ENCODE results near the gene RPTOR.

RPTOR gene

DNA sequence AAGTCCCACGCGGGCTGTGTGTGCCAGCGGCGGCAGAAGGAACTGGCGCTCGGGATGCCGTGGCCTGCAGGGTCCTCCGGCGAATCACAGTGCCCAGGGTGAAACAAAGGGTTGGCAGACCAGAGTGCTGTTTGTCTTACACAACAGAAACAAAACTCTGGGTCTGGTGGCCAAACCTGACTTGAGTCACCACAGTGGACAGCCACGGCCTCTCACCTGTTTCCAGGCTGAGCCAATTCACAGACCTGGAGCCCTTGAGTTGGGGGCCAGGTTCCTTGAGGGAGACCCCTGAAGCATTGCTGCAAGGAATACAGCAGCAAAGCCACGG lies 444.9 kb downstream of the RPTOR start:
- DNase-seq = no peak

DNA sequence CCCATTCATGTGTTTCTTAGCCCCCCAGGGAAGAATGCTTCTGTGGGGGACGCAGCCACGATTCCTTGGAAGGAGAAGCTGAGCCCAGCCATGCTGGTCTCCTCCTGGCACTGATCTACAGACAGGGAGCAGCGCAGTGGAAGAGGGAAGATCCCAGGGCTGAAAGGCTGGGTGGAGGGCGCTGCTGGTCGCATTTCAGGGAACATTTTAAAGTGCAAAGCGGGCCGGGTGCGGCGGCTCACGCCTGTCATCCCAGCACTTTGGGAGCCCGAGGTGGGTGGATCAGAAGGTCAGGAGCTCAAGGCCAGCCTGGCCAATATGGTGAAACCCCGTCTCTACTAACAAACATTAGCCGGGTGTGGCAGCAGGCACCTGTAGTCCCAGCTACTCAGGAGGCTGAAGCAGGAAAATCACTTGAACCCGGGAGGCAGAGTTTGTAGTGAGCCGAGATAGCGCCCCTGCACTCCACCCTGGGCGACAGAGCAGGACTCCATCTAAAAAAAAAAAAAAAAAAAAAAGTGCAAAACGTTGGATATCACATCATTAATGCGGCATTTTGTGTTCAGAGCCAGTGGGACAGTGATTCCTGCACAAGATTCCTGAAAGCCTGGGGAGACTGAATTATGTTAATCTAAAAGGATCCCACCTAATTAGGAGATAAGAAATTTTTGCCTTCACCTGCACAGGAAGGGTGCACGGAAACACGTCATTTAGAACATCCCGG lies 446.4 kb downstream of the RPTOR start:
- DNase-seq = no peak

DNA sequence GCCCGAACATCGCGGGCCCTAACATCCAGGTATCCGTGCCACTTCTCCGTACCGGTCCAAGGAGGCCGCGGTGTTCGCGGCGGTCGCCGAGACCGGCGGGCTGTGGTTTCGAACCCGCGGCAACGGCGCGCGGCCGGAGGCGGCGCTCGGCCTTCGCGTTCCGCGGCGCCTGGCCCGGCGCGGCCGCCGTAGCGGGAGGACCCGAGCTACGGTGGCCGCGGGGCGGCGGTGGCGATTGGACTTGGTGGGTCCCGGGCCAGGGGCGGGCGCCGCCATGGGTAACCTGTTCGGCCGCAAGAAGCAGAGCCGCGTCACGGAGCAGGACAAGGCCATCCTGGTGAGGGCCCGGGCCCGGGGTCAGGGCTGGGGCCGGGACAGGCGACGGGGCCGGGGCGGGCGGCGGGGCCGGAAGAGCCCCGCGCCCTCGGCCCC lies 447.0 kb downstream of the RPTOR start, which contains the start of gene CHMP6:
Gene CHMP6 (plus strand): TSS at position 197 of the 432 bp plus-strand sequence. CDS start 78 bp downstream, at position 275.
- DNase-seq = peak; percentile 47 to 88 (median 61)

DNA sequence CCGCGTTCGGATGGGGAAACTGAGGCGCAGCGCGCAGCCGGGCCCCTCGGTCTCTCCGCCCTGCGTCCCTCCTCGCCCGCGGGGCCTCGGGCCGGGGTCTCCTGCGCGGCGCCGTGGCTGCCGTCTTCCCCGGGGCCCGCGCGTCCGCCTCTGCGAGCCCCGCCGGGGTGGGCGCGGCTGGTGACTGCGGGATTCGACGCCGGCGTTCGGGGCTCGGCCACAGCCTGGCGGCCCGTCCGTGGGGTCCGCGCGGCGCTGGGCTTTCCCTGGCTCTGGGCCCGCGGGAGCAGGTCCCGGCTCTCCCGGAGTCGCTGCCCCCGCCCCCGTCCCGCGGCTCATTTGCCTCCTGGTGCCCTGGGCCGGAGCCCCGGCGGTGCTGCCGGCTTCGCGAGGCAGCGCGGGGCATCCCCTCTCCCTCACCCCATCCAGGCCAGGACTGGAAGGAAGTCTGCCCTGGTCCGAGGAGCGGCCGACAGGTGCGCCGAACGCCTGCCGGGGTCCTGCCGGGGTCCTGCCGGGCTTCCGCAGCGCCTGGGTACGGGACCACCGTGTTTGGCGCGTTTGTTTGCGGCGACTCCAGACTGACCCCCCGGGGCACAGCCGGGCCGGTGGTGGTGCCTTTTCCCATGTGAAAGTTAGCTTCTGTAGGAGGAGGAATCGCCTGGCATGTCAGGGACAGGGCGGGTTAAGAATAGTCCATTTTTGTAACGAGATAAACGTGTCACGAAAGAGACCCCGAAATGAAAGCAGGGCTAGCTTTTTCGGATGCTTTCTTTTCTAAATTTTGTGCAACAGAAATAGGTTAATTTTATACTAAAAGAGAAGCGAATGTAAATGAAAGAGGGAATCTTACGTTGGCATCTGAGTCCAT lies 447.7 kb downstream of the RPTOR start:
- peak in 1 of 5 experiments; percentile 38 for DNase-seq

DNA sequence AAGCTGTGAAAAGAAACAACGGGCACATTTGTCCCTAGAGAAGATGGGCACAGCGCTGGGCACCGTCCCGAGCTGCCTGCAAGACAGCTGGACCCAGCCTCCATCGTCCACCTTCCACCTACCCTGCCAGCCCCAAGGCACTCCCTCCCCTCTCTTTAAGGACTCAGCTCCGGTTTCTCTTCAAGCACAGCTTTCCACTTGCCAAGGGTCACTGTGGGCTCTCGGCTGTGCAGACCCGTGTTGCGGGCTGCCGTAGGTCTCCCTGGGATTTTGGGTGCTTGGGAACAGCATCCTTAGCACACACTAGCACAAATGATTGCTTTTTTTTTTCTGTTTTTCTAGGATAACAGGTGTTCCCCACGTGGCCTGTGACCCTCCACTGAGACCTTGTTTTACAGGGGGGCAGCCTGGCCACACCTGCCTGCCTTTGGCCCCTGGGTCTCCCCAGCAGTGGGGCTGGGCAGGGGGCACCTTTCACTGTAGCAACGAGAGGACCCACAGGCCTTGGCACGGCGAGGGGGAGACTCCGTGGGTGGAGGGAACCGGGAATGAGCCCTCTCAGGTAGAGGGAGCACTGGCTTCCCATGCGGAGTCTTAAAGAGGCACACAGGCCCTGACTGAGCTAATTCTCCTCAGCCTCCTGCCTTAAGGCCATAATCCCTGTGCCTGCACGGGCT lies 448.4 kb downstream of the RPTOR start:
- DNase-seq = no peak

DNA sequence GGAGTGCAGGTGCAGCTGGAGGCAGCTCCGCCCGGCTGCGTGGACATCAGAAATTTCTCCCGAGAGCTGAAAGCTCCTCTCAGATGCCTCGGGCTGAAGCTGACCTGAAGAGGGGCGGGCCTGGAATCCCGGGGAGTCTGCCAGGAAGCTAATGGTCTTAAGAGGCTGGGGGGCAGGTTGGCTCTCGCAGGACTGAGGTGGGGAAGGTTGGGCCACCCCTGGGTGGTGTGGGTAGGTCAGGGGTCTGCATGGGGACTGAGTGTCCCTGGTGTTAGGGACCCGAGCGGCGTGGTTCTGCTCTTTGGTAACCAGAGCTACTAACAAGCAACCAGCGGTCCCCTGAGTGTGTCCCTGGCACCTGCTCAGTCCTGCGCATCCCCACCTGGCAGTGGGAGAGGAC lies 450.5 kb downstream of the RPTOR start:
- DNase-seq = no peak

DNA sequence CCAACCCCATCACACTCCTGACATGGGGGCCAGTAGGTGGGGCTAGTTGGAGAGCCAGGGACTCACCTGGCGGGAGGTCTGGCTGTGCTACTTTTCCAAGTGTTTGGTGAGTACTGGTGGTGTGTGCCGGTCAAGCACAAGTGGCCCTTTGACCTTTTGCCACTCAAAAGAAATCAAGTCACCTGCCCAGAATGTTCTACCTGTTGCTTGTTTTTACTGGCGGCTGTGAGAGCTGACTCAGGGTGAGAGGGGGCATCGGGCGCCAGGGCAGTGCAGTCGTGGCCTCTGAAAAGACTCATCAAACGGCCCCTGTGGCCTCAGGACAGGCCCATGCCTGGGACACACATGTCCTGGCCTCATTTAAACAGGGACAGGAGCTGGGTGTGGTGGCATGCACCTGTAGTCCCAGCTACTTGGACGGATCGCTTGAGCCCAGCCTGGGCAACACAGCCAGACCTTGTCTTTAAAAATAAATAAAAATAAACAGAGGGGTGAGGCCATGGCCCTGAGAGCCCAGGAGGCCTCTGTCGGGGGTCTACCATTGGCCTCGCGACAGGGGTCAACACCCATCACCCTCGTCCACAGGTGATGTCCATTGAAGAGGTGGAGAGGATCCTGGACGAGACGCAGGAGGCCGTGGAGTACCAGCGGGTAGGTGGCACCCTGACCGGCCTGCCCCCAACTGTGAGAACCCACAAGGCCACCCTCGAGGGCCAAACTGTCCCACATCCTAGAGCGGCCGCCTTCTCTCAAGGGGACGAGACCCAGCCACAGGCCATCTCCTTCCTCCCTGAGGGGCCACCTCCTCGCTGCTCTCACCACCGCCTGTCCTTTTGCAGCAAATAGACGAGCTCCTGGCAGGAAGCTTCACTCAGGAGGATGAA lies 452.0 kb downstream of the RPTOR start:
- no peak for DNase-seq

DNA sequence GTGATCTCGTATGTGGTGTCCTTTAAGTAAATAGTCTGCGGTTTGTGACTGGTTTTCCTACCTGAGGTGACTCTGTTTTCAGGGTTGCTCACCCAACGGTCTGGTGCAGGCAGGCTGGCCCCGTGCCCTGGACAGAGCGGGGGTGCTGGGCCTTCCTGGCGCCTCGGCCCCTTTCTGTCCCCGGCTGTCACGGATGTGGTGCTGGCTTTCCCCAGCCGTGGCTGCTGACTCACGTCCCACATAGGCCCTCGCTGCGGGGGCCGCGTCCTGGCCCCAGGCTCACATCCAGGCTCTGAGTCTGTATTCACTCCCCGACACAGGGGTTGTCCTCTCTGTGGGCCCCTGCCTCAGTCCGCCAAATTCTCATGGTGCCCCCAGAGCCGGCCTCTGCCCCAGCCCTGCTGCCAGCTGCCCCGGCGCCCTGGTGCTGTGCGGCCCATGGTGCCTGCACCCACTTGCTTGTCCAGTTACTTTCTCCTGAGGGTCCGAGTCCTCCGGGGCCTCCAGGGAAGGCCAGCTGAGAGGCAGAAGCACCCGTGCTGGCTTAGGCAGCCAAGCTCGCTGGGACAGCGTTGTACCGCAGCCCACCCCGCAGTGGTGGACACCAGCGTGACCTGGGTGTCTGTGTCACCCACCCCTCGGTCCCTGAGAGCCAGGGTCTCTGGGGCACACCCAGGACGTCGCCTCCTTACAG lies 452.9 kb downstream of the RPTOR start:
- DNase-seq = no peak

DNA sequence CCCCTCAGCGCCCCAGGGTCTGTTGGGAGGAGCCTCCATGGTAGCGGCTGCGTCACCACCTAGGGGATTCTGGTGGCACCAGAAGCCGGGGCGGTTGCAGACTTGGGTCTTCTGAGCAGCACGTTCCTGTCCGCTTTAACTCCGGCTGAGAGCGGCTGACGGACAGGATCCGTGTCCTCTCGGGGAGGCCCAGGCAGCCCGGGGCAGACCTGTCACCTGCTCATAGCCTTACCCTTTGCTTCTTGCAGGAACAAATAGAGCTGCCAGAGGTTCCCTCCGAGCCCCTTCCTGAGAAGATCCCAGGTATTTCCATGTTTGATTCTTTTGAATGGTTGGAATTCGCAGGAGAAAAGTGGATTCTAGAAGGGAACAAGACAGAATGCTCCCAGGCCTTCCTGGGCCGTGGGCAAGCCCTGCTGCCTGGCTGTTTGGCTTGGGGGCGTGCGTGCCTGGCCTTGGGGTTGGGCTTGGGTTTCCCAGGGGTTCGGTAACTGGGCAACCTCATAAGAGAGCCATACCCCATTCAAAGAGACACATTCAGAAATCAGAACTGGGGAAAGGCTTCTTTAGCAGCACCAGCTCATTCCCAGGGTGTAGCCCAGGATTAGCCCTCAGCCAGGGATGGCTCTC lies 453.6 kb downstream of the RPTOR start:
- DNase-seq = no peak

DNA sequence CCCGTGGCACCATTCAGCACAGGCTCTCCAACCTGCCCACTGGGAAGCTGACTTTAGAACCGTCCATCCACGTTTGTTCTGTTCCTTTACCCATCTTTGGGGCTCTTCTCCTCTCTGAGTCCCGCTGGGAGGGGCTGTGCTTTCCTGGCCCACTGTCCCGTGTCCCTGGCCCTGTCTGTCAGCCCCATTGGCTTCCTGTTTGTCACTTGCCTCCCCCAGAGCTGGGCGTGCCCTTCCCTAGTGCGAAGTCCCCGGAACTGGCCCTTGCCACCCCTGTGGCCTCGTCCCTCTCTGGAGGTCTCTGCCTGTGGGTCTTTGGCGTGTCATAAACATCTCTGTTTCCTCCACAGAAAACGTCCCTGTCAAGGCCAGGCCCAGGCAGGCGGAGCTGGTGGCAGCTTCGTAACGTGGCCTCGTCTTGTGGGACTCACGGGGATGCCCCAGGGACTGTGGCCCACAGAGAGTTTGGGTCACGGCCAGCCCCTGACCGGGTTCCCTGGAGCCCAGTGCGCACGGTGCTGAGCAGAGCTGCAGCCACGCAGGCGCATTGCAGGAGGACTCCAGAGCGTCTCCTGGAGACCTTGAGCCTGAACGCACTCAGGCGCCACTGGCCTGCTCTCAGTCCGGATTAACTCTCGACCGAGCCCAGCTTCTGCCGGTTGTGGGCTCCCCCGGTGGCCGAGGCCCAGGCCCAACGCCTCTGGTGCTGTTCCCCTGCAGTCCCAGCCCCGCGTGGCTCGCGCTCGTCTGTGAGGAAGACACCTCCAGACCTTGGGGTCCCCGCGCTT lies 454.3 kb downstream of the RPTOR start:
- DNase-seq = no peak

DNA sequence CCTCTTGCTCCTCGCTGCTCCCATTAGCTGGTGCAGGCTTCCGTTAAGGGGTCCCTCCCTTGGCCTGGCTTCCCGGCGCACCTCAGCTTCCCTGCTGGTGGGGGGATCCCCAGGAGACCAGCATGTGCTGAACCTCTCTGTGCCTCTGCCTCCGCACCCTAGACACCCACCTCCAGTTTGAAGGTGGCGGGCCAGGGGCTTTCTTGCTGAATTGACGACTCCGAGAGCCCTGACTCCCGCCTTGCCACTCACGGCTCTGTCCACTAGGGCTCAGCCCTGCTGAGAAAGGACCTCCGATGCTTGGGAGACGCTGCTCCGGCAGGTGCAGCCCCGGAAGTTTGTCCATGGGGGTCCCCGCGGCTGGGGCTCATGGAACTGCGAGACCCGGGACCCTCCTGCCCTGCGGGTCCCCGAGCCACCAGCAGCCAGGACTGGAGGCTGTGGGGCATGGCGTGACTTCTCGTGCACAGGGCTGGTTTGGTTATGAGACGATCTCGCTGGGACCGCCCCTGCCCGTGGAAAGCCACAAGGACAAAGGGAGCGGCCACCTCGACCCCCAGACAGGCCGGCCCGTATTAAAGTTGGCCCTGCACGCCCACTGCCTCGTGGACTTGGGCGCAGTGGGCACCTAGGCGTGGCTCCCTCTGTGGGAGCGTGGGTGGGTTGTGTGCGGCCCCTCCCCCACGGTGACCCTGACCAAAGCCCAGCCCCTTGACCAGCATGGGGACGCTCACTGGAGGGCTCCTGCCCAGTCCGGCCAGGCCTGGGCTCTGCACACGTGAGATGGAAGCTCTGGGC lies 455.1 kb downstream of the RPTOR start:
- DNase-seq = no peak

DNA sequence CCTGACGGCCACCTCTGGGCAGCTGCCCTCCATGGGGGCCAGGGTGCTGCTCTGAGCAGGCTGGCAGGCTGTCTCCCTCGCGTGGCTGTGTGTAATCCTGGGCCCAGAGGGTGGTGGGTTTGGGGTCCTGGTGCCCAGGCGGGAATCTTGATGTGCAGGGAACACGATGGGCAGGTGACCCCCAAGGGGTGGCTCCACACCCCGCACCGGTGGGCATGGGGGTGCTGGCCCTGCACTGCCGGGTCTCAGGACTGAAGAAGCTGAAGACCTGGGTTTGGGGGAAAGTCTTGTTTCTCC lies 455.6 kb downstream of the RPTOR start:
- DNase-seq = no peak

DNA sequence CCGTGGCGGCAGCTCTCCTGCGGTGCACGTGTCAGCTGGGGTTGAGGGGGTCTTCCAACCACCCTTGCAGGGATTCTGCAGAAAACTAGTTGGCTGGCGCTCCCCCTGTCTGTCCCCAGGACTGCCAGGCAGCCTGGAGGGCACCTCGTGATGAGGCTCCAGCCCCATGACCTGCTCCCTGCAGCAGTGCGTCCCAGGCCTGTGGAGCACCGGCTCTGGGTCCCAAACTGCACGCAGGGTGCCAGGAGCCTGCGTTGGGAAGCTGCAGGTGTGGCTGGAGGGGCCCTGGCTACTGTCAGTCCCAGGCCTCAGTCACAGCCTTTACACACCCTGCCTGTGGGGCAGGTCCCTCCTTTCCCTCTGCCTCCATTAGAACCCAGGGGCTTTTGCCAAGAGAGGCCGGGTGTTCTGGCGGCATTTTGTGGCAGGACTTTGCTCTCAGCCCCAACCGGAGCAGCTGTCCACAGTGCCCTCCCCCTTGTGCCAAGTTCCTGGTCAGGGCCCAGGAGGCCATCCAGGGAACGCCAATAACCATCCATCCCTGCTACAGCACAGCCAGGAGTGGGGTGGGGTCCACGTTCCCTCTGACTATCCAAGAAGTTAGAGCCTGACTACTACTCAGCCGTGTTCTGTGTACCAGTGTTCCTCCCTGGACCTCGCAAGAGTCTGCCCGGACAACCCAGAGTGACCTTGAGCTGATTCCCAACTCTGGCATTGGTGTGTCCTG lies 456.2 kb downstream of the RPTOR start:
- no peak for DNase-seq

DNA sequence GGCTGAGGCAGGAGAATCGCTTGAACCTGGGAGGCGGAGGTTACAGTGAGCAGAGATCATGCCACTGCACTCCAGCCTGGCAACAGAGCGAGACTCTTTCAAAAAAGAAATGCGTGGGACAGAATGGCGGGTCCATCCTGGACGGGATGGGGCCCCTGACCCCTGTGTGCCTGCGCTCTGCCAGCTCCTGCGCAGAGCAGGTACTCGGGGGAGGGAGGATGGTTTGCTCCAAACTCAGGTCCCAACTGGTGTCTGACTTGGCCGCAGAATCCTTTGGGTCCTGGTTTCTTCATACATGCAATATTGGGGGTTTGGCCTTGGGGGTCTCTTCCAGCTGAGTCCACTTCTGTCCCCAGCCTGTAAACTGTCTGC lies 457.4 kb downstream of the RPTOR start:
- DNase-seq = no peak

DNA sequence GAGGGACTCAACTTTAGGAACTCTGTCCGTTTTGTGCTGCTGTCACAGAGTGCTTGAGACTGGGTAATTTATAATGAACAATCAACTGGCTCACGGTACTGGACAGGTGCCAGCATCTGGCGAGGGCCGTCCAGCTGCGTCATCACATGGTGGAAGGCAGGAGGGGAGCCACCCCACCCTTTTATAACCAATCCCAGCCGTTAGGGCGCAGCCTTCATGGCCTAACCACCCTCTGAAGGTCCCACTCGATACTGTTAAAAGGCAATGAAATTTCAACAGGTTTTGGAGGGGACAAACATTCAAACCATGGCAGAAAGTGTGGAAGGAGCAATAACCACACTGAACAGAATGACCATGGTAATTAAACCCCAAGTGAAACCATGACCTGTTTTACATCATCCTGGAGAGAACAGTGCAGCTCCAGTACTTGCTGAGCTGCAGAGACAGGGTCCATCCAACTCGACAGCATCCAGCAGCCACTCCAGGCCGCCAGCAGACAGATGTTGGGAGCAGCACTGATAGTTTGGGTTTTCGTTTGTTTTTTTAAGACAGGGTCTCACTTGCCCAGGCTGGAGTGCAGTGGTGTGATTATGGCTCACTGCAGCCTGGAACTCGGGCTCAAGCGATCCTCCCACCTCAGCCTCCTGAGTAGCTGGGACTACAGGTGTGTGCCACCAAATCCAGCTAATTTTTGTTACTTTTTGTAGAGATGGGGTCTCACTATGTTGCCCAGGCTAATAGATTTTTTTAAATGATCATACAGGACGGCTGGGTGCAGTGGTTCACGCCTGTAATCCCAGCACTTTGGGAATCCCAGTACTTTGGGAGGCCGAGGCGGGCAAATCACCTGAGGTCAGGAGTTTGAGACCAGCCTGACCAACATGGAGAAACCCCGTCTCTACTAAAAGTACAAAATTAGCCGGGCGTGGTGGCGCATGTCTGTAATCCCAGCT lies 458.0 kb downstream of the RPTOR start:
- DNase-seq = no peak

DNA sequence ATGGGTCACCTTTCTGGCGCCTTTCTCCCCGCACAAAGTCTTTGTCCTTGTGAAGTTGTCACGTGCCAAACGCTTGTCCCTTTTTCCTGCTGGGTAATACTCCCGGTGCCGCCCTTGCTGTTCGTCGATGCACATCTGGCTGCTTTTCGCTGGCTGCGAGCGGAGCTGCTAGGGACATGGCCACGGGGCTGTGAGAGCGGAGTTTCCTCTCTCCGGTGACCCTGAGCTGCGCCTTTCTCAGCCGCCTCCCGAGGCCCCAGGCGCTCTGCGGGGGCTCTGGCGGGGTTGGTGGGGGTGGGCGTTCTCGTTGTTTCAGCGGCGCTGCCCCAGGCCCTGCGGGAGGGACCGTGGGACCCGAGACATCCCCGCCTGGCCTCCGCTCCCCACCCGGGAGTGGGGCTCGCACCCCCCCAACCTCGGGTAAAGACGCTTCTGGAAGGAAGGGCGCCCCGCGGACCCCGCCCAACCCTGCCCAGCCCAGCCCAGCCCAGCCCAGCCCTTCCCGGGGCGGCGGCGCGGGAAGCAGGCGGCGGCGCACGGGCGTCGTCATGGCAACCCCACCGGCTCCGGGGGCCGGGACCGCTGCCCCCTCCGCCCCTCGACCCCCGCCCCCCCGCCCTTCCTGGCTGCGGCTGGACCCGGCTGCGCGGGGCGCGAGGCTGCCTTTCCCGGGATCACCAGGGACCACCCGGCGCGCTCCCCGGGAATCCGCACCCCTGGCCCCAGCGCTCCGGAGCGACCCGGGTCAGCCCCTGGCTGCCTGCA lies 459.3 kb downstream of the RPTOR start:
- no peak for DNase-seq

DNA sequence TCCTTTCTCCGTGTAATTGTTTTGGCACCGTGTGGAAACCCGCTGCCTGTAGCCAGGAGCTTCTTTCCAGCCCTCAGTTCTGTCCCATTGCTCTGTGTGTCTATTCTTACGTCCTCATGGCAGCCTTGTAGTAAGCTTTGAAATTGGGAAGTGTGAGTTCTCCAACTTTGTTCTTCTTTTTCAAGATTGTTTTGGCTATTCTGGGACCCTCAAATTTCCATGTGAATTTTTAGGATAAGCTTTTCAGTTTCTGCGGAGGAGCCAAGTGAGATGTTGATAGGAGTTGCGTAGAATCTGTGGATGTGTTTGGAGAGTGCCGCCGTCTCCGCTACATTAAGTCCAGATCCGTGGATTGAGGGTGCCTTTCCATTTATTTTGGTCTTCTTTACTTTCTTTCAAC lies 462.3 kb downstream of the RPTOR start:
- DNase-seq = no peak
